ELF-1 (cell line): ENCODE data around the gene TTC3.
"Not testable (repeated sequence)": the region's sequence is repeated elsewhere in the genome, so short reads cannot be mapped to it uniquely, and the experiment has no call there.

Source experiments
- DNase-seq: peaks from one replicate; pipeline ENCODE4 v3.0.0-alpha.2; 2016; ENCODE audit warnings: low read depth, low spot score

The TTC3 gene

GRCh38 chr21:37093977-37094376 is 20.9 kb downstream of the TTC3 start:
- no peak for DNase-seq

GRCh38 chr21:37095821-37096220 is 22.8 kb downstream of the TTC3 start:
- no peak for DNase-seq

GRCh38 chr21:37098751-37099150 is 25.7 kb downstream of the TTC3 start:
- no peak for DNase-seq

- no peak for DNase-seq
These were observed 27.3 kb downstream of the TTC3 start for GRCh38 chr21:37100316-37100715.

- no peak for DNase-seq
These were observed 28.3 kb downstream of the TTC3 start for GRCh38 chr21:37101384-37101783.

GRCh38 chr21:37102746-37103145 is 29.7 kb downstream of the TTC3 start:
- DNase-seq, result not testable (repeated sequence)

- no peak for DNase-seq
These were observed 33.9 kb downstream of the TTC3 start for GRCh38 chr21:37106998-37107397.

- DNase-seq, result not testable (repeated sequence)
These were observed 38.0 kb downstream of the TTC3 start for GRCh38 chr21:37111029-37111428.

GRCh38 chr21:37114301-37114700 is 41.2 kb downstream of the TTC3 start:
- not testable (repeated sequence) for DNase-seq

- DNase-seq, result not testable (repeated sequence)
These were observed 43.4 kb downstream of the TTC3 start for GRCh38 chr21:37116459-37116858.

GRCh38 chr21:37117204-37117603 is 44.1 kb downstream of the TTC3 start:
- DNase-seq, result no peak

GRCh38 chr21:37118187-37118826 is 45.3 kb downstream of the TTC3 start:
- no peak for DNase-seq

GRCh38 chr21:37119421-37120218 is 46.6 kb downstream of the TTC3 start:
- peak; percentile 23 for DNase-seq

GRCh38 chr21:37128076-37128475 is 55.0 kb downstream of the TTC3 start:
- DNase-seq, result peak; percentile 12

- DNase-seq, result no peak
These were observed 57.9 kb downstream of the TTC3 start for GRCh38 chr21:37130971-37131370.

- DNase-seq, result no peak
These were observed 63.2 kb downstream of the TTC3 start for GRCh38 chr21:37136261-37136660.

- no peak for DNase-seq
These were observed 63.7 kb downstream of the TTC3 start for GRCh38 chr21:37136744-37137143.

GRCh38 chr21:37139154-37139553 is 66.1 kb downstream of the TTC3 start:
- no peak for DNase-seq

GRCh38 chr21:37139902-37140301 is 66.8 kb downstream of the TTC3 start:
- DNase-seq, result peak; percentile 29

GRCh38 chr21:37143392-37143791 is 70.3 kb downstream of the TTC3 start:
- not testable (repeated sequence) for DNase-seq

GRCh38 chr21:37145635-37146111 is 72.6 kb downstream of the TTC3 start:
- peak; percentile 18 for DNase-seq

- DNase-seq, result no peak
These were observed 73.5 kb downstream of the TTC3 start for GRCh38 chr21:37146320-37147235.
